CD14-positive monocyte (primary cell): Measurements from ENCODE around the gene S100B. TPM values are rescaled to one million over a fixed set of nuclear protein-coding genes. Genes with fewer than 3 reads are reported as not detected.
A peak's percentile ranks its signal among the peaks of the same experiment; 100 is the strongest.

ENCODE experiments used
- DNase-seq, 3 donors: peaks; one replicate each; pipeline ENCODE4 v3.0.0-alpha.2; 2011 to 2022
- H2AFZ ChIP-seq: 2 replicates; pipeline ENCODE4 v1.6.0; 2012; ENCODE audit warnings: mild to moderate bottlenecking, low read depth, low read length, inconsistent platforms; ENCODE audit not compliant: insufficient read depth, poor library complexity, severe bottlenecking
- H3K27ac ChIP-seq, 2 donors: 1 replicate in 1 of 2; 2 replicates in 1 of 2; pipeline ENCODE4 v1.5.1; 2012 to 2013; ENCODE audit warnings: low read length in 2 of 2, control low read depth in 1 of 2, inconsistent platforms in 1 of 2, low read depth in 1 of 2, mild to moderate bottlenecking in 1 of 2
- H3K27me3 ChIP-seq, 2 donors: one replicate each; pipeline versions ENCODE4 v1.6.0 to v1.6.1; 2011 to 2013; ENCODE audit warnings: low read length in 2 of 2; ENCODE audit not compliant: control insufficient read depth in 2 of 2, insufficient read depth in 2 of 2
- H3K36me3 ChIP-seq, 2 donors: replicated peaks in 1 of 2; 1 replicate in 1 of 2; 2 replicates in 1 of 2; pipeline versions ENCODE4 v1.5.1 to v1.6.1; 2012 to 2013; ENCODE audit warnings: low read length in 2 of 2, control low read depth in 1 of 2, inconsistent platforms in 1 of 2, mild to moderate bottlenecking in 1 of 2; ENCODE audit not compliant: insufficient read depth in 2 of 2, control insufficient read depth in 1 of 2
- H3K4me1 ChIP-seq, 2 donors: 1 replicate in 1 of 2; 2 replicates in 1 of 2; pipeline versions ENCODE4 v1.5.1 to v1.6.1; 2012 to 2013; ENCODE audit warnings: low read length in 2 of 2, control low read depth in 1 of 2, inconsistent platforms in 1 of 2, mild to moderate bottlenecking in 1 of 2, moderate library complexity in 1 of 2; ENCODE audit not compliant: insufficient read depth in 2 of 2, control insufficient read depth in 1 of 2
- H3K4me2 ChIP-seq: replicated peaks from 2 replicates; pipeline ENCODE3; 2012; ENCODE audit warnings: low read length, moderate library complexity, mild to moderate bottlenecking; ENCODE audit not compliant: poor library complexity, severe bottlenecking; ENCODE audit errors: extremely low read depth
- H3K4me3 ChIP-seq, 3 experiments: fragments of 200-600 bp in 1 of 3; sonication (generic) in 1 of 3; replicated peaks in 1 of 3; 1 replicate in 2 of 3; 2 replicates in 1 of 3; pipeline ENCODE4 v1.5.1; 2011 to 2013; ENCODE audit warnings: low read length in 3 of 3, mild to moderate bottlenecking in 3 of 3, control low read depth in 2 of 3, low read depth in 2 of 3, inconsistent platforms in 1 of 3, moderate library complexity in 1 of 3
- H3K79me2 ChIP-seq: 2 replicates; pipeline ENCODE4 v1.6.0; 2012; ENCODE audit warnings: mild to moderate bottlenecking, control low read depth, inconsistent platforms, low read length, moderate library complexity; ENCODE audit not compliant: insufficient read depth
- H3K9ac ChIP-seq: 2 replicates; pipeline ENCODE4 v1.6.0; 2017; ENCODE audit warnings: low read length, mild to moderate bottlenecking; ENCODE audit not compliant: insufficient read depth, poor library complexity, severe bottlenecking
- H3K9me3 ChIP-seq, 2 donors: replicated peaks in 1 of 2; 1 replicate in 1 of 2; 2 replicates in 1 of 2; pipeline versions ENCODE4 v1.5.1 to v1.6.1; 2012 to 2013; ENCODE audit warnings: low read length in 2 of 2, control low read depth in 1 of 2; ENCODE audit not compliant: control insufficient read depth in 1 of 2, insufficient read depth in 1 of 2
- H4K20me1 ChIP-seq: 2 replicates; pipeline ENCODE4 v1.6.0; 2012; ENCODE audit warnings: mild to moderate bottlenecking, low read length, control low read depth, moderate library complexity; ENCODE audit not compliant: insufficient read depth
- H3K27ac Mint-ChIP-seq, 7 donors: one replicate each; pipeline ENCODE4 v1.8.0; 2020; ENCODE audit warnings: mild to moderate bottlenecking in 7 of 7, mixed read lengths in 7 of 7, moderate library complexity in 6 of 7, inconsistent platforms in 2 of 7
- H3K27me3 Mint-ChIP-seq, 3 donors: one replicate each; pipeline ENCODE4 v1.8.0; 2021 to 2022; ENCODE audit warnings: low read depth in 3 of 3, mild to moderate bottlenecking in 3 of 3, mixed read lengths in 3 of 3, moderate library complexity in 3 of 3, inconsistent platforms in 1 of 3
- H3K36me3 Mint-ChIP-seq, 2 donors: one replicate each; pipeline ENCODE4 v1.8.0; 2020; ENCODE audit warnings: mixed read lengths in 2 of 2, inconsistent platforms in 1 of 2, mild to moderate bottlenecking in 1 of 2
- H3K4me1 Mint-ChIP-seq: one replicate; pipeline ENCODE4 v1.8.0; 2020; ENCODE audit warnings: mild to moderate bottlenecking, mixed read lengths
- H3K4me3 Mint-ChIP-seq, 2 donors: one replicate each; pipeline ENCODE4 v1.8.0; 2020; ENCODE audit warnings: mild to moderate bottlenecking in 2 of 2, mixed read lengths in 2 of 2, moderate library complexity in 1 of 2
- H3K9me3 Mint-ChIP-seq, 7 donors: one replicate each; pipeline ENCODE4 v1.8.0; 2020 to 2022; ENCODE audit warnings: mixed read lengths in 7 of 7, mild to moderate bottlenecking in 6 of 7, moderate library complexity in 6 of 7, inconsistent platforms in 2 of 7
- CTCF ChIP-seq: fragments of 200-600 bp; IDR thresholded peaks from one replicate; pipeline ENCODE4 v1.8.0; 2022; ENCODE audit warnings: antibody characterized with exemption, mild to moderate bottlenecking
- WGBS: methylation state at CpG from one replicate; pipeline ENCODE4 v1.1.5; 2013; ENCODE audit warnings: missing lambda C conversion rate; ENCODE audit not compliant: insufficient coverage; 5-methylcytosine and 5-hydroxymethylcytosine counted together
- intact Hi-C, 2 donors: fragments of 100-400 bp; cut with micrococcal nuclease; formaldehyde crosslinking; loops; one replicate each; pipeline versions ENCODE4 v1.15.0 to v1.15.1; 2023
- polyA plus RNA-seq, 3 donors: library from polyadenylated mRNA; depleted of rRNA in 1 of 3; unstranded in 2 of 3; stranded (reverse) in 1 of 3; fragments of 300-500 nt in 2 of 3; fragments of >200 nt in 1 of 3; fragmentation: Illumina TruSeq in 2 of 3; gene quantifications; 1 replicate in 2 of 3; 2 replicates in 1 of 3; pipeline ENCODE4 v1.2.3, GENCODE V29; 2012 to 2021

Gene S100B
- polyA plus RNA-seq, 3 donors: 0.59 to 1.4 (median 0.67) TPM

- H3K4me2 ChIP-seq: peak overlapping the region; percentile 80
- peak overlapping the region; percentile 72 for H3K9ac ChIP-seq
Measured at GRCh38 chr21:46552274-46552673, 52.6 kb downstream of the S100B start.

GRCh38 chr21:46551636-46552241 is 53.1 kb downstream of the S100B start:
- H3K4me1 Mint-ChIP-seq: peaks cover 35% of the 10 kb centered on the region
- no peaks in the 10 kb centered on the region for H3K27me3 ChIP-seq
- WGBS: 4% methylated on average over 20 of the region's 24 CpGs

More at GRCh38 chr21:46552274-46552673, 52.6 kb downstream of the S100B start:
- Histone ChIP-seq H3K4me3 (peak overlapping the region; percentile 45 to 80 (median 60)), H3K36me3 (peaks cover 27 to 47% of the 10 kb centered on the region in 2 donors), H3K4me1 (peaks cover 34 to 37% of the 10 kb centered on the region in 2 donors), H3K27ac (peak overlapping the region; percentile 81 to 95), H4K20me1 (no peaks in the 10 kb centered on the region), H3K27me3 (no peaks in the 10 kb centered on the region), H3K9me3 (no peaks in the 10 kb centered on the region), H3K79me2 (no peaks in the 10 kb centered on the region), H2AFZ (peak overlapping the region; percentile 89)
- intact Hi-C loops: no loop called here
- peak; percentile 44 to 76 (median 73) for DNase-seq
- WGBS: no CpG with 5 or more reads among the region's 5 CpGs
- peaks cover 44 to 56% of the 10 kb centered on the region in 2 donors for H3K36me3 Mint-ChIP-seq
- H3K4me3 Mint-ChIP-seq: peak overlapping the region; percentile 80 to 93
- peaks cover 35% of the 10 kb centered on the region for H3K4me1 Mint-ChIP-seq
- H3K9me3 Mint-ChIP-seq: peaks cover 0 to 6% (median 0%) of the 10 kb centered on the region in 7 donors
- no peak for TF ChIP-seq CTCF
- peak overlapping the region; percentile 88 to 98 (median 95) for H3K27ac Mint-ChIP-seq
- peaks cover 0 to 4% (median 0%) of the 10 kb centered on the region in 3 donors for H3K27me3 Mint-ChIP-seq

More at GRCh38 chr21:46551636-46552241, 53.1 kb downstream of the S100B start:
- H3K27ac Mint-ChIP-seq: peak overlapping the region; percentile 88 to 98 (median 95)
- H3K4me1 ChIP-seq: peaks cover 34 to 37% of the 10 kb centered on the region in 2 donors
- peaks cover 0 to 4% (median 0%) of the 10 kb centered on the region in 3 donors for H3K27me3 Mint-ChIP-seq
- peak overlapping the region; percentile 89 for H2AFZ ChIP-seq
- H3K36me3 Mint-ChIP-seq: peaks cover 44 to 56% of the 10 kb centered on the region in 2 donors
- H3K79me2 ChIP-seq: no peaks in the 10 kb centered on the region
- peak overlapping the region; percentile 80 to 93 for H3K4me3 Mint-ChIP-seq
- H3K9me3 ChIP-seq: no peaks in the 10 kb centered on the region
- peak overlapping the region; percentile 45 to 80 (median 60) for H3K4me3 ChIP-seq
- H3K27ac ChIP-seq: peak overlapping the region; percentile 81 to 95
- H3K9me3 Mint-ChIP-seq: peaks cover 0 to 6% (median 0%) of the 10 kb centered on the region in 7 donors
- intact Hi-C loops: no loop called here
- no peaks in the 10 kb centered on the region for H4K20me1 ChIP-seq
- DNase-seq: peak; percentile 59 to 77 (median 74)
- TF ChIP-seq CTCF: peak; percentile 24
- H3K9ac ChIP-seq: peak overlapping the region; percentile 72
- peaks cover 27 to 47% of the 10 kb centered on the region in 2 donors for H3K36me3 ChIP-seq
- peak overlapping the region; percentile 80 for H3K4me2 ChIP-seq
